GM10266 (cell line): ENCODE results near the gene ADGRE3.

Source experiments
- DNase-seq: peaks from one replicate; pipeline ENCODE4 v3.0.0; 2012; ENCODE audit errors: extremely low spot score
- CTCF ChIP-seq: IDR thresholded peaks from 2 replicates; pipeline ENCODE4 v1.5.1; 2012; ENCODE audit warnings: mild to moderate bottlenecking, low read depth; ENCODE audit not compliant: control insufficient read depth, insufficient read depth; ENCODE audit errors: missing control alignments

Gene ADGRE3

GRCh38 chr19:14683439-14683838 is 8.8 kb upstream of the ADGRE3 start:
- no peak for DNase-seq
- no peak for TF ChIP-seq CTCF

- TF ChIP-seq CTCF: no peak
- no peak for DNase-seq
Measured at GRCh38 chr19:14682084-14682483, 7.4 kb upstream of the ADGRE3 start.

- DNase-seq: no peak
- TF ChIP-seq CTCF: no peak
Measured at GRCh38 chr19:14678199-14678598, 3.6 kb upstream of the ADGRE3 start.

DNA sequence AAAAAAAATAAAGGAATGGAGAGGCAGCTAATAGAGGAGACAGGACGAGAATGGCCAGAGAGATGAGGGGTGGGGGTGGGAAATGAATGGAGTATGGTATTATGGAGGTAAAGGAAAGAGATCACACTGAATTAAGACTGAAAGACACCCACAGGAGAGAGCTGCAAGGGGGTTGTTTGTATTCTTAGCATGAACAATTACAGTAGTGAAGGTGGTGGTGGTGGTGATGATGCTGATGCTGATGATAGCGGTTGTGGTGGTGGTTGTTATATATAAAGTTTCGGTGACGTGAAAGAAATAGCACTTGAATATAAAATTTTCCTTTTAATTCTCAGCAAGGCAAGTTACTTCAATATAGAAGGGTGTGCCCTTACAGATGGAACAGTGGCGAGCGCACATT is 2.8 kb upstream of the ADGRE3 start:
- no peak for DNase-seq
- no peak for TF ChIP-seq CTCF

DNA sequence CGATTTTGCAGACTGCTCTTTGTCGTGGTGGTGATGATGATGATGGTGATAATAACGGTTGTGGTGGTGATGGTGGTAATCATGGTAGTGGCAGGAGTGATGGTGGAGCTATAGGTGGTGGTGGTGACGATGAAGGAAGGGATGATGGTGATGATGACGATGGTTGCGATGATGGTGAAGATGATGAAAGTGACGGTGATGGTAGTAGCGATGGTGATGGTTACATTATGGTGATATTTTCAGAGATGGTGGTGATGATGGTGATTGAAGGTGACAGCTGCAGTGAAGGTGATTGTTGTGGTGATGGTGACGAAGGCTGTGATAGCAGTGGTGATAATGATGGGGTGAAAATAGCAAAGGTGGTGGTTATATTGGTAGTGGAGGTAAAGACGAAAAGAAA is 2.1 kb upstream of the ADGRE3 start:
- DNase-seq: no peak

DNA sequence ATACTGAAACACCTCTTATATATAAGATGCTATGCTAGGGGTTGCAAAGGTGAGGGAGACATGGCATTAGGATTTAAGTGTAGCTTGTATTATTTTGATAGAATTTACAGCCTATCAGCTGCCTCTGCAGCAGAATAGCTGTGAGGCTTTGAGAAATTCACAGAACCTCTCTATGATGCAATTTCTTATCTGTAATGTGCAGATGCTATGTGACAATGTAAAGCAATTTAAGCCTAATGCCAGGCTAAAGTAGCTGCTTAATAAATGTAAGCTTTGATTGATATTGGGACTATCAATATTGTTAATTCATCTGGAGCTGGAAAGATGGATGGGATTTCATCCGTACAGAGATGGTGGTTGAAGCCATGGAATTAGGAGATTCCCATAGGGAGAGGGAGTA is 1.6 kb downstream of the ADGRE3 start:
- TF ChIP-seq CTCF: no peak
- DNase-seq: no peak

More for the DNA sequence above, 2.1 kb upstream of the ADGRE3 start:
- TF ChIP-seq CTCF: no peak

GRCh38 chr19:14672188-14672872 is 2.3 kb downstream of the ADGRE3 start:
- no peak for TF ChIP-seq CTCF
- no peak for DNase-seq
